RWPE2 (cell line): ENCODE results near the gene MAP6D1.

Experiments
- ATAC-seq: fragments of 200-7000 bp; cut with Tn5 transposase; 3 replicates; pipeline ENCODE4 v1.9.1; 2021; ENCODE audit warnings: low read depth
- DNase-seq: peaks from one replicate; pipeline ENCODE4 v3.0.0-alpha.2; 2020; ENCODE audit warnings: low spot score
- H3K27ac ChIP-seq: fragments of 450-650 bp; 2 replicates; pipeline ENCODE4 v1.5.1; 2017; ENCODE audit warnings: mild to moderate bottlenecking; ENCODE audit not compliant: poor library complexity, severe bottlenecking
- H3K27me3 ChIP-seq: fragments of 250-450 bp; sonication (Bioruptor Pico); 2 replicates; pipeline ENCODE4 v1.5.1; 2021; ENCODE audit warnings: mild to moderate bottlenecking, moderate library complexity; ENCODE audit not compliant: insufficient read depth, poor library complexity, severe bottlenecking
- H3K36me3 ChIP-seq: fragments of 250-450 bp; sonication (Bioruptor Pico); 2 replicates; pipeline ENCODE4 v1.5.1; 2020; ENCODE audit warnings: low read depth, mild to moderate bottlenecking, moderate library complexity
- H3K4me1 ChIP-seq: fragments of 250-450 bp; sonication (Bioruptor Pico); 2 replicates; pipeline ENCODE4 v1.5.1; 2021; ENCODE audit warnings: mild to moderate bottlenecking, moderate library complexity; ENCODE audit not compliant: insufficient read depth, poor library complexity, severe bottlenecking
- H3K4me3 ChIP-seq: fragments of 250-450 bp; sonication (Bioruptor Pico); 2 replicates; pipeline ENCODE4 v1.5.1; 2021; ENCODE audit warnings: mild to moderate bottlenecking, moderate library complexity; ENCODE audit not compliant: severe bottlenecking
- H3K9me3 ChIP-seq: fragments of 250-450 bp; sonication (Bioruptor Pico); 2 replicates; pipeline ENCODE4 v1.5.1; 2021; ENCODE audit warnings: mild to moderate bottlenecking, moderate library complexity; ENCODE audit not compliant: severe bottlenecking
- CTCF ChIP-seq: fragments of 450-650 bp; IDR thresholded peaks from one replicate; pipeline ENCODE4 v1.5.1; 2017; ENCODE audit warnings: mild to moderate bottlenecking, moderate library complexity; ENCODE audit not compliant: poor library complexity, severe bottlenecking

The MAP6D1 gene

GRCh38 chr3:183818706-183819624, 6.4 kb downstream of the MAP6D1 start:
- Histone ChIP-seq H3K4me3 (no peak overlapping the region), H3K36me3 (peaks cover 10% of the 10 kb centered on the region; the same call in 1 of the 2 replicates), H3K27me3 (no peaks in the 10 kb centered on the region), H3K9me3 (no peaks in the 10 kb centered on the region), H3K4me1 (peaks cover 4% of the 10 kb centered on the region), H3K27ac (no peak overlapping the region)
- no peak for TF ChIP-seq CTCF
- DNase-seq, result no peak
- 0 out of 3 replicates have a peak, but pooled peaks have one; percentile 3 for ATAC-seq

GRCh38 chr3:183818041-183818620, 7.2 kb downstream of the MAP6D1 start:
- TF ChIP-seq CTCF, result no peak
- H3K4me1 ChIP-seq, result peaks cover 3% of the 10 kb centered on the region
- H3K27me3 ChIP-seq, result no peaks in the 10 kb centered on the region
- peaks cover 10% of the 10 kb centered on the region; the same call in 1 of the 2 replicates for H3K36me3 ChIP-seq
- H3K27ac ChIP-seq, result no peak overlapping the region
- no peak for DNase-seq
- no peak for ATAC-seq
- H3K4me3 ChIP-seq, result no peak overlapping the region
- H3K9me3 ChIP-seq, result no peaks in the 10 kb centered on the region

- H3K4me1 ChIP-seq, result peaks cover 6% of the 10 kb centered on the region
- DNase-seq, result no peak
- no peaks in the 10 kb centered on the region for H3K9me3 ChIP-seq
- no peak overlapping the region for H3K4me3 ChIP-seq
- no peaks in the 10 kb centered on the region for H3K27me3 ChIP-seq
- no peak for TF ChIP-seq CTCF
- peaks cover 10% of the 10 kb centered on the region; the same call in 1 of the 2 replicates for H3K36me3 ChIP-seq
- no peak overlapping the region for H3K27ac ChIP-seq
- no peak for ATAC-seq
These were observed 7.7 kb downstream of the MAP6D1 start for GRCh38 chr3:183817639-183818038.

GRCh38 chr3:183816681-183817510, 8.5 kb downstream of the MAP6D1 start:
- DNase-seq (no peak), ATAC-seq (no peak)
- Histone ChIP-seq H3K4me3 (no peak overlapping the region), H3K9me3 (no peaks in the 10 kb centered on the region), H3K4me1 (peaks cover 13% of the 10 kb centered on the region), H3K27me3 (no peaks in the 10 kb centered on the region), H3K27ac (no peak overlapping the region), H3K36me3 (peaks cover 15% of the 10 kb centered on the region)
- no peak for TF ChIP-seq CTCF
